Measurements from ENCODE around the gene RNU6-1.

Gene RNU6-1

DNA sequence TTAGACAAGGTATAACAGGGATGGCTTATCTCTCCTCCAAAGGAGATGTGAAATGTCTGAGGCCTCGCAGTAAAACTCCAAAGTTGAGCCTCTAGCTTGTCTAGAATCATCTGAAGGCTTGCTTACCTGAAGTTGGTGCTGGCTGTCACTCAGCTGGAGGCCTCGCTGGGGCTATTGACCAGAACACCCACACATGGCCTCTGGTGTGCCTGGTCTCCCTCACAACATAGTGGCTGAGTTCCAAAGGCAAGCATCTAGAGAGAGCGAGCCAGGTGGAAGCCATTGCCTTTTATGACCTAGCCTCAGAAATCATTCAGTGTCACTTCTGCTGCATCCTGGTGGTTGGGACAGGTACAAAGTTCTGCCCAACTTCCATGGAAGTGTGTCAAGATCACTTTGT is 17.4 kb upstream of the RNU6-1 start:
- no peak for DNase-seq (ENCODE audit: low spot score)

DNA sequence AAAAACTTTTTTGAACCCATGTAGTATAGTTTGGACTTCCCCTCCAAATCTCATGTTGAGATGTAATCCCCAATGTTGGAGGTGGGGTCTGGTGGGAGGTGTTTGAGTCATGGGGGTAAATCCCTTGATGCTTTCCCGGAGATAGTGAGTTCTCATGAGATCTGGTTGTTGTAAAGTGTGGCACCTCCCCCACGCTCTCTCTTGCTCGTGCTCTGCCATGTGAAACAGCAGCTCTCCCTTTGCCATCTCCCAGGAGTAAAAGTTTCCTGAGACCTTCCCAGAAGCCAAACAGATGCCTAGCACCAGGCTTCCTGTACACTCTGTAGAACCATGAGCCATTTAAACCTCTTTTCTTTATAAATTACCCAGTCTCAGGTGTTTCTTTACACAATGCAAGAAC is 16.0 kb upstream of the RNU6-1 start:
- no peak for DNase-seq (ENCODE audit: low spot score)

DNA sequence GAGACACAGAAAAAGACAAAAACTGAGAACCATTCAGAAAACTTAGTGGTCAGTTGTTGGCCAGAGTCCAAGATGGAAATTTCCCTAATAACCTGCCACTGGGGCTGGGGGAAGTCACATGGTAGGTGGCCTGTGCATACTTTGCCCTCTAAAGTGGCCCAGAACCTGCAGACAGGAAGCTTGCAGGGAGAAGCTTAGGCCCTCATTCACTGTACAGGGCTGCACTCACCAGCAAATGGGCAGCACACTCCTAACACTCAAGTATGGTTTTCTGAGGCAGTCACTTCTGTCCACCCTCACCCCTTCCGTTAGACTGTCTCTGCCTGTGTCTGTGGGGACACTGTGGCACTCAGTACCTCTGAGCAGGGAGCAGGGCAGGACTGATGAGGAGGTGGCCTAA is 14.5 kb upstream of the RNU6-1 start:
- no peak for DNase-seq (ENCODE audit: low spot score)

- DNase-seq (ENCODE audit: low spot score), result no peak
Observed at GRCh38 chr15:67853454-67853853, 13.6 kb upstream of the RNU6-1 start.

DNA sequence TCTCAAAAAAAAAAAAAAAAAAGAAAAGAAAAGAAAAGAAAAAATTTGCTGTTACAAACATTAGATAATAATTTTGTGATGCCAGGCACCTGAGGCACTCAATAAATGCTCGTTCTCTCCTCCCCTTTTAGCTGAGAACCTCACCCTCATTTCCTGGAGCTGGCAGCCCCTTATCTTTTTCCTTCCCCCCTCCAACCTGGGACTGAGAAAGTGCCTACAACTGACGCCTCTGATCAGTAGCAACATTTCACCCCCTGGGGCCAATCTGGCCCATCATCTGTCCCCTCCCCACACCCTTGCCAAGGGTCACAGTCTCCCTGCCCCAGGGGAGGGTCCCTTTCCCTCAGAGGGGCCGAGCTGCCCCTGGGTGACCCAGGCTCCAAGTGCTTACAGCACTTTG is 12.6 kb upstream of the RNU6-1 start:
- no peak for DNase-seq (ENCODE audit: low spot score)

DNA sequence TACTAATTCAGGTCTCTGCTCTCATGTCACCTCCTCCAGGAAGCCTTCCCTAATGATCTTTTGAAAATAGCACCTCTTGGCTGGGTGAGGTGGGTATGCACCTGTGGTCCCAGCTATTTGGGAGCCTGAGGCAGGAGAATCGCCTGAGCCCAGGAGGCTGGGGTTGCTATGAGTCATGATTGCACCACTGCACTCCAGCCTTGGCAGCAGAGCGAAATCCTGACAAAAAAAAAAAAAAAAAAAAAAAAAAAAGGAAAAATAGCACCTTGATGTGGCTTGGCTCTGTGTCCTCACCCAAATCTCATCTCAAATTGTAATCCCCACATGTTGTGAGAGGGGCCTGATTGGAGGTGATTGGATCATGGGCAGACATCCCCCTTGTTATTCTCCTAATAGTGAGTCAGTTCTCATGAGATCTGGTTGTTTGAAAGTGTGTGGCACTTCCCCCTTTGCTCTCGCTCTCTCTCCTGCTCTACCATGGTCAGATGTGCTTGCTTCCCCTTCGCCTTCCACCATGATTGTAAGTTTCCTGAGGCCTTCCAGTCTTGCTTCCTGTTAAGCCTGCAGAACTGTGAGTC is 11.2 kb upstream of the RNU6-1 start:
- no peak for DNase-seq (ENCODE audit: low spot score)

DNA sequence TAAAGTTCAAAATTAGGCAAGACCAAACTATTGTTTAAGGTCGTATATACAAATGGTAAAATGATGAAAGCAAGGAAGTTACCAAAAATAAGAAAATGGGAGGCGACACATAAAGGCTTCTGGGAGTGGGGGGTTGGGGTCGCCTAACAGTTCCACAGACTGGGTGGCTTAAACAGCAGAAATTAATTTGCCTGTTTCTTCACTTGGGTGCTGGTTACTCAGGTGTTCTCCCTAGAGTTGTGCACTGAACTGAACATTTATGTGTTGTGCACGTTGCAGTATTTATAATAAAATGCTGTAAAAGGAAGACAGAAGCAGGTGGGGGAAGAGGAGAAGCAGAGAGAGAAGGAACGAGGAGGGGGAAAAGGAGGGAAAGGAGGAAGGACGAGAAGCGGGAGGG is 10.5 kb upstream of the RNU6-1 start:
- no peak for DNase-seq (ENCODE audit: low spot score)

GRCh38 chr15:67849538-67849937 is 9.7 kb upstream of the RNU6-1 start:
- DNase-seq (ENCODE audit: low spot score), result no peak

GRCh38 chr15:67845974-67846373 is 6.1 kb upstream of the RNU6-1 start:
- DNase-seq (ENCODE audit: low spot score), result no peak

- DNase-seq (ENCODE audit: low spot score), result no peak
Observed at GRCh38 chr15:67843571-67844387, 3.9 kb upstream of the RNU6-1 start.

DNA sequence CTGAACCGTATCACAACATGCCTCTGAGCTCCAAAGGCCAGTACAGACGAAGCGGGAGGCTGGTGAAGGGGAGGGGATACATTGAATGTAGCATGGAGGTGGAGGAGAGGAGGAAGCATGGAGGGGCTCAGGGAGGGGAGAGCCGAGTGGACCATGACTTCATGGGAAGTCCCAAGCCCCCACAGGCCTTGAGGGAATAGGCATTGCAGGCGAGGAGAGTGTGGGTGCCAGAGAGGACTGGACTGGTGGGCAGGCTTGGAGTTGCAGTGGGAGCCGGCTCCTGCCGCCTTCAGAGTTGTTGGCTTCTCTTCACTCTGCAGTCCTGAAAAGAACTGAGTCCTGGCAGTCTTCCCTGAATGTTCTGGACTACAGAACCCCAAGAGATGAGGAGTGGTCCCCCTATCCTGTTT is 3.3 kb upstream of the RNU6-1 start:
- no peak for DNase-seq (ENCODE audit: low spot score)

- DNase-seq (ENCODE audit: low spot score), result no peak
Observed at GRCh38 chr15:67841513-67841762, 1.6 kb upstream of the RNU6-1 start.

- no peak for DNase-seq (ENCODE audit: low spot score)
Observed at GRCh38 chr15:67840749-67841512, 1.1 kb upstream of the RNU6-1 start.

DNA sequence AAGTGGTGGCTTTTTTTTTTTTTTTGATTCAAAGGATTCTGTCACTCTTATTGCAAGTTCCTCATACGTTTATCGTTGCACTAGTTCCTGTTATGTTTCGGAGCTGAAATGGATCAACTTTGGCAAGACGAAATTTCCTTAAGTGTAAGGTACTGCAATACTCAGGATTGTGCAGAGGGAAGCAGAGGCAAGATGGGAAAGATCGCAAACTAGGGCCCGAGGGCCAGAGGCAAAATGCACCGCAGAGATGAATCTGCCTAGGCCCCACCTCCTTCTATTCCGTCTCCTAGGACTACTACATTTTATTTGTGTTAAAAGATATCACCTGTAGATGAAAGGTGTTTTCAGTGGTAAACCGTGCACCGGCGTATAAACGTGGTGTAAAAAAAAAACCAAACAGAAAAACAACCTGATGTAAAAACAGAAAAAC is 331 bp downstream of the RNU6-1 start:
- DNase-seq (ENCODE audit: low spot score), result no peak

GRCh38 chr15:67838789-67839332 is 984 bp downstream of the RNU6-1 start:
- DNase-seq (ENCODE audit: low spot score), result peak; percentile 65

DNA sequence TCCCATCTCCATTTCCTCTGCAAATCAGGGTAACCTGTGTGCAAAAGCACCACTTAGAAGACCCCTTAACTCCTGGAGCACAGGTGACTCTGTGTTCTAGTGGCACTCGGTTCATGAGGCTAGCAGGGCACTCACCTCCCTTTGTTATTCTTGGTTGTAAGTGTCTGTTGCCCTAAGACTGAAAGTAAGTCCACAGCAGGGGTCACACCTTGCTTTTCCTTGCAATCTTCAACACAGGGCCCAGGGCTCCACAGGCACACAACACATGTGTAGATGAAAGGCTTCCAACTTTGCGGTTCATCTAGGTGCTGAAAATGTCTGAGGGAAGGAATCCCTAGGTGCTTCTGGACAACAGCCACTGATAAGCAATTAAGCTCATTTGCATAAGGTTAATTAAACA is 2.9 kb downstream of the RNU6-1 start:
- DNase-seq (ENCODE audit: low spot score), result no peak

DNA sequence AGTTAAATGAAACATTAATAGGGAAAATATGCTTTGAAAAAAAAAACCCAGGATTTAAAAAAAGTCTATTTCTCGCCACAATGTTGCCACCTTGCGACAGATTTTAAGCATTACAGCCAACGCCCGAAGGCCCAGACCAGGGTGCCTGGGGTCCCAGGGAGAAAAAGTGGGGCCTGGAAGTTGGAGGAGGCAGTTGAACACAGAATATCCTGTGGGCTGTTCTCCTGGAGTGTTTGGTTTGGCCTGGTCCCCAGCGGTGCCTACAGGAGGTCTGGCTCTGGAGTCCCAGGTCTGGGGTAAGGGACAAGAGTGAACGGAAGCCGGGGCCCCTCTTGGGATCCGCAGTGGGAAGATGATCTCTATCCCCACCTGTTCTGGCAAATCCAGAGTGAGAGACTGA is 3.4 kb downstream of the RNU6-1 start:
- peak; percentile 35 for DNase-seq (ENCODE audit: low spot score)

- no peak for DNase-seq (ENCODE audit: low spot score)
Observed at GRCh38 chr15:67836134-67836455, 3.8 kb downstream of the RNU6-1 start.

DNA sequence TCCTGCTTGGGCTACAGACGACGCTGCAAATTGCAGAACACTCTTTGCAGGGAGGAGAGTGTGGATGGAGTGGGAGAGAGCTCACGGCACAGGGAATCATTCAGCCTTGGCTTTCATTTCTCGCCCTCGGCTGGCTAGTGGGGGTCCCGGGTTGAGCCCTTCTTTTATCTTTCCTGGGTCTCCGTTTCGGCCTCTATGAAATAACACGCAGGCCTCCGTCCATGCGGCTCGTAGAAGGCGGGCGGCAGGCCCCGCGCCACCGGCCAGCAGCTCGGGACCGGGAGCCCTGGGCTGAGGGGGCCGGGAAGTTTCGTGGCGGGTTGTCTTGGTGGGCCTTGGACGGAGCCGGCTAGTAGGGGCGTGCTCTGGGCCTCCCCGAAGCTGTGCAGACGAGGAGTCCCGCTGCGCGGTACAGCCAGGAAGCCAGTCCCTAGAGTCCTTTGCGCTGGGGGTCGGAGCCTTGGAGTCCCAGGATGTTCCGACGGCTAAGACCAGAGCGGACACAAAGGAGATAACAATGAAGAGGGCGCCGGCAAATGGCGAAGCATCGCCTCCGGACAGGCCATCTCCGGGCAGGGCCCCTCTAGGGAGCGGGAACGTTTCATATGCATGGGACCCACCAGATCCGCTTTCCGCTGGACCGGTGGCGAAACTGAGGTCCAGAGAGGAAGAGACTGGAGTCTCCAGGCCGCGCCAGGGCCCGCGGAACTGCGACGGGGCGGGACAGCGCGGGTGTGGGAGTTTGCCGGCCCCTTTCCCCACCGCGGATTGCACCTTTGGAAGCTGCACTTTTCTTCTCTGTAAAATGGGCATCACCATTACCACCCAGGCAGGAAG is 4.3 kb downstream of the RNU6-1 start:
- no peak for DNase-seq (ENCODE audit: low spot score)

- DNase-seq (ENCODE audit: low spot score), result no peak
Observed at GRCh38 chr15:67834581-67835296, 5.1 kb downstream of the RNU6-1 start.

DNA sequence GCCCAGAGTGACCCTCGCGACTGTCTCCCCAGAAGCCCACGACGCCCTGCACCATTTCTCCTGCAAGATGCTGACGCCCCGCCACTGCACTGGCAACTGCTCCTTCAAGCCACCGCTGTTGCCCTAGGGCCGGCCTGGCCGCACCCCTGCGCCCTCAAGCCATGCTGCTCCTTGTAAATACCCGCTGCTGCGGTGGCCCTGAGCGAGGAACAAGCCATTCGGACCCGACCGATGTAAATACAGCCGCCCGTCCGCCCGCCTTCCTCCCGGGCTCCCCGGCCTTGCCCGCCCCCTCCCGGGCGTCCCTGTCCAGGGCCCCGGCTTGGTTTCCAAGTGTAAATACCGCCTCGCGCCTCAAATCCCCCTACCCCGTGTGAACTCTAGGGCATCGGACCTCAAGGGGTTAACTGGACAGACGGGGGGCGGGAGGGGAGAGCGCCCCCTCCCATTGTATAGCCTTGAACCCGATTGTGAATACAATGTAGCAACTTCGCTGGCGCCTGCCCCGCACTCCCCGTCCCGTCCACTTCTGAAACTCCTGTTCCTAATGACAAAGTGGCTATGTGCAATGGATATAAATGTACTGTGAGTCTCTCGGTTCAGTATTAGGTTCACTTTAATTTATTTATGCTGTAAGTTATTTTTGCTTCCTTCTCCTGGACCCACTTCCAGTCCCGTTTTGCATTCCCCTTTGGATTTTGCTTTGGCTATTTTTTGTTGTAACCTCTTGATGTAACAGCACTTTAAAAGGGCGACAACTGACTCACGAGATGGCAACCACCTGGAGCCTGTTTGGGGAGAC is 5.9 kb downstream of the RNU6-1 start:
- no peak for DNase-seq (ENCODE audit: low spot score)

All from globus pallidus (tissue), 1 donor.